ENCODE data around the gene CNPPD1.

CNPPD1 gene

GRCh38 chr2:219183151-219183772 is 6.5 kb upstream of the CNPPD1 start:
- Histone ChIP-seq H3K4me2 (ENCODE audit: low read length) (no peak overlapping the region), H2AFZ (ENCODE audit: low read depth, low read length) (no peak overlapping the region), H3K9me3 (ENCODE audit: insufficient read depth, low read length) (no peaks in the 10 kb centered on the region), H3K4me3 (ENCODE audit: low read length) (no peak overlapping the region), H3K79me2 (ENCODE audit: low read length) (peaks cover 8% of the 10 kb centered on the region), H3K27me3 (ENCODE audit: low read depth, low read length) (no peaks in the 10 kb centered on the region), H3K36me3 (replicated peaks; ENCODE audit: low read depth, low read length) (peaks cover 7% of the 10 kb centered on the region), H3K27ac (ENCODE audit: low read length) (no peak overlapping the region), H3K9ac (ENCODE audit: low read length) (no peak overlapping the region), H4K20me1 (ENCODE audit: insufficient read depth, low read length) (no peaks in the 10 kb centered on the region), H3K4me1 (ENCODE audit: low read length) (peaks cover 19% of the 10 kb centered on the region)
- no peak for TF ChIP-seq EZH2phosphoT487 (IDR thresholded peaks at IDR 0.05; ENCODE audit: low read depth)

GRCh38 chr2:219182331-219183150 is 5.8 kb upstream of the CNPPD1 start:
- H3K9me3 ChIP-seq (ENCODE audit: insufficient read depth, low read length) = no peaks in the 10 kb centered on the region
- no peaks in the 10 kb centered on the region for H3K27me3 ChIP-seq (ENCODE audit: low read depth, low read length)
- H4K20me1 ChIP-seq (ENCODE audit: insufficient read depth, low read length) = no peaks in the 10 kb centered on the region
- H3K4me2 ChIP-seq (ENCODE audit: low read length) = no peak overlapping the region
- H3K9ac ChIP-seq (ENCODE audit: low read length) = no peak overlapping the region
- no peak overlapping the region for H2AFZ ChIP-seq (ENCODE audit: low read depth, low read length)
- H3K27ac ChIP-seq (ENCODE audit: low read length) = no peak overlapping the region
- no peak overlapping the region for H3K4me3 ChIP-seq (ENCODE audit: low read length)
- peaks cover 7% of the 10 kb centered on the region for H3K36me3 ChIP-seq (replicated peaks; ENCODE audit: low read depth, low read length)
- peaks cover 19% of the 10 kb centered on the region for H3K4me1 ChIP-seq (ENCODE audit: low read length)
- peaks cover 8% of the 10 kb centered on the region for H3K79me2 ChIP-seq (ENCODE audit: low read length)
- TF ChIP-seq EZH2phosphoT487 (IDR thresholded peaks at IDR 0.05; ENCODE audit: low read depth) (no peak), CTCF (IDR thresholded peaks at IDR 0.05; ENCODE audit: low read depth, low read length) (no peak)

- H3K9me3 ChIP-seq (ENCODE audit: insufficient read depth, low read length) = no peaks in the 10 kb centered on the region
- H3K79me2 ChIP-seq (ENCODE audit: low read length) = peaks cover 8% of the 10 kb centered on the region
- peaks cover 7% of the 10 kb centered on the region for H3K36me3 ChIP-seq (replicated peaks; ENCODE audit: low read depth, low read length)
- no peak overlapping the region for H3K4me2 ChIP-seq (ENCODE audit: low read length)
- no peak overlapping the region for H2AFZ ChIP-seq (ENCODE audit: low read depth, low read length)
- H3K27me3 ChIP-seq (ENCODE audit: low read depth, low read length) = no peaks in the 10 kb centered on the region
- H4K20me1 ChIP-seq (ENCODE audit: insufficient read depth, low read length) = no peaks in the 10 kb centered on the region
- TF ChIP-seq CTCF (IDR thresholded peaks at IDR 0.05; ENCODE audit: low read depth, low read length) = no peak
- no peak for TF ChIP-seq EZH2phosphoT487 (IDR thresholded peaks at IDR 0.05; ENCODE audit: low read depth)
- no peak overlapping the region for H3K27ac ChIP-seq (ENCODE audit: low read length)
- H3K4me1 ChIP-seq (ENCODE audit: low read length) = peaks cover 11% of the 10 kb centered on the region
- no peak overlapping the region for H3K4me3 ChIP-seq (ENCODE audit: low read length)
- H3K9ac ChIP-seq (ENCODE audit: low read length) = no peak overlapping the region
Measured at GRCh38 chr2:219181531-219181930, 4.8 kb upstream of the CNPPD1 start.

GRCh38 chr2:219180961-219181360 is 4.2 kb upstream of the CNPPD1 start:
- Histone ChIP-seq H3K27me3 (ENCODE audit: low read depth, low read length) (no peaks in the 10 kb centered on the region), H3K27ac (ENCODE audit: low read length) (no peak overlapping the region), H3K4me1 (ENCODE audit: low read length) (peaks cover 9% of the 10 kb centered on the region), H3K36me3 (replicated peaks; ENCODE audit: low read depth, low read length) (peaks cover 7% of the 10 kb centered on the region), H3K79me2 (ENCODE audit: low read length) (peaks cover 8% of the 10 kb centered on the region), H3K4me3 (ENCODE audit: low read length) (no peak overlapping the region), H4K20me1 (ENCODE audit: insufficient read depth, low read length) (no peaks in the 10 kb centered on the region), H2AFZ (ENCODE audit: low read depth, low read length) (no peak overlapping the region), H3K4me2 (ENCODE audit: low read length) (no peak overlapping the region), H3K9ac (ENCODE audit: low read length) (no peak overlapping the region), H3K9me3 (ENCODE audit: insufficient read depth, low read length) (no peaks in the 10 kb centered on the region)
- TF ChIP-seq EZH2phosphoT487 (IDR thresholded peaks at IDR 0.05; ENCODE audit: low read depth) (no peak), CTCF (IDR thresholded peaks at IDR 0.05; ENCODE audit: low read depth, low read length) (no peak)
